Measurements from ENCODE around the gene PDE6A.

PDE6A gene

GRCh38 chr5:149924486-149924885 is 20.1 kb downstream of the PDE6A start:
- DNase-seq, result no peak

DNA sequence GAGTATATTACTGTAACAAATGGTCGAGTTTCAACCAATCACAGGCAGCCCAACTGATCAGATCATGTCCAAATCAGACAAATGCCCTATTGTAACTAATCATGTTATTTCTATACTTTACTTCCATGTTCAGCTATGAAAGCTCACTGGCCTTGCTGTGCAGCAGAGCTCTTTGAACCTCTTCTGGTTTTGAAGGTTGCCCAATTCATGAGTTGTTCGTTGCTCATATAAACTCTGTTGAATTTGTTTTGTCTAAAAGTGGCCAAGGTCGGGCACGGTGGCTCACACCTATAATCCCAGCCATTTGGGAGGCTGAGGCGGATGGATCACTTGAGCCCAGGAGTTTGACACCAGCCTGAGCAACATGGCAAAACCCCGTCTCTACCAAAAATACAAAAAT is 21.6 kb downstream of the PDE6A start:
- DNase-seq, result no peak

DNA sequence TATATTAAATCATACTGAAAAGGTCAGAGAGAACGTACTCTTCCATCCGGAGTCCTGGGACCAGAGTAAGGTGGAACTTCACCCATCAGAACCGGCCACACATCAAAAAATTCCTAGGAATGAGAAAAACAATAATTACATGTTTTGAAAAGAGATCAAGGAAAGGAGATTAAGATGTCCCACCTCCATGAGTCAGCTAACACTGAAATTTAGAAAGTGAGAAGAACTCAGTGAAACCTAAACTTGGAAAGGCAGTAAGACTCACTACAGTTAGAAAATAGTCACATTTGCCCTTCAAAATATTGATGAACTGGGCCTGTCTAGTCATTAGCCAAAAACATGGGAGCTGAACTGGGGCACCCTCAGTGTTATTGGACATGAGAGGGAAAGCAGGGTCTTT is 23.0 kb downstream of the PDE6A start:
- no peak for DNase-seq

DNA sequence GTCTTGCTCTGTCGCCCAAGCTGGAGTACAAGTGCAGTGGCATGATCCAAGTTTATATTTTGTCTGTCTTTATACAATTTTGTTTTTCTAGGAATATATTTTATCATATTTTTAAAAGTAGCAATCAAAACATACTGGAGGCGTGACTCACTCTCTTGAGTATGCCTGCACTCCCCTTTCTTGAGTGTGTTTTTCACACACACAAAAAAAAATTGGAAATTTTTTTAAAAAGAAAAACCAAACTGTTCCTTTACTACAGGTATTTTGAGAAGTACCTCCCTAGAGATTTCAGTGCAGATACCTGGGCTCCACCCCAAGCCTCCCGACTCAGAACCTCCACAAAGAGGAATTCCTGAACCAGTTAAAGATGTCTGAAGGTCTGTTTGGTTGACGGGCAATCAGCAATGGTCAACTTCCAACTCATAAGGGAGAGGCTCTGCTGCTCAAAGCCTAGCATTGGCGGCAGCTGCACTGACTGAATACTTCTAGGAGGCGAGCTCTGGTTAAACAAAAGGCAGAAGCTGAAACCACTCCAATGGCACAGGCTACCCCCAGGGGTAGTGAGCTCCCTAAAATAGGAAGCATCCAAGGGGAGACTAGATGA is 27.4 kb downstream of the PDE6A start:
- peak; percentile 74 for DNase-seq

- peak; percentile 29 for DNase-seq
Measured at GRCh38 chr5:149916334-149917072, 28.1 kb downstream of the PDE6A start.

DNA sequence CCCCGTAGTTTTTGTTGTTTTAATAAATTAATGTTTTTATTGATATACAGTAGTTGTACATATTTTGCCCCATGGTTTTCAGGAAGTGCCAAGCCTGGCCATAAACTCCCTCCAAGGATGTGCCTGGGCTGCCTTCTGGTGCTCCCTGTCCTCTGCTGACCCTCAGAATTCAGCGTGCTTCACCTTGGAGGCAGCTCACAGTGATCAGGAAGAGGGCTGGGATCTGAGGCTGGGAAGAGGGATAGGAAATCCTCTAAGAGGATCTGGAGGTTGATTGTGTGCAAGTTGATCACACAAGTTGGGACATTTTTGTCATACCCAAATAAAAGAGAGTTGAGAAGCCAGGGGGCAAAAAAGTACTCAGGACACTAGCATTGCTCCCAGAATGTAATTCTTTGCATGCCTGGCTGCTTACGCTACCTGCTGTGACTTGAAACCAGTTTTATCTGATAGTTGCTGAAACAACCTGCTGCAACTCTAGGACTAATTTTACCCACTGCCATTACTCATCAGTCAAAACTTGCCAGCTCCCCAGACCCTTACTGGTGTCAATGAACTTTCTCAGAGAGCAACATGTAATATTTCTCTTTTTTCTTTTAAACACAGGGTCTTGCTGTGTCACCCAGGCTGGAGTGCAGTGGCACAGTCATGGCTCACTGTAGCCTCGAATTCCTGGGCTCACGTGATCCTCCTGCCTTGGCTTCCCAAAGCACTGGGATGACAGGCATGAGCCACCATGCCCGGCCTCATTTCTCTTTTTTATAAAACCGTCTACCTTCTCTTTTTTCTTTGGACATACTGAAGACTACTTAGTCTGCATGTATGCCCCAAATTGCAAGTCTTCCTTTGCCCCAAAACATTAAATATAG is 29.0 kb downstream of the PDE6A start:
- DNase-seq, result peak; percentile 62

GRCh38 chr5:149913436-149914419 is 30.9 kb downstream of the PDE6A start:
- no peak for DNase-seq

GRCh38 chr5:149912226-149912871 is 32.2 kb downstream of the PDE6A start:
- DNase-seq, result no peak

- DNase-seq, result no peak
Measured at GRCh38 chr5:149911031-149911430, 33.6 kb downstream of the PDE6A start.

GRCh38 chr5:149907828-149908227 is 36.8 kb downstream of the PDE6A start:
- DNase-seq, result no peak

GRCh38 chr5:149904977-149905376 is 39.6 kb downstream of the PDE6A start:
- DNase-seq, result no peak

GRCh38 chr5:149904293-149904886 is 40.2 kb downstream of the PDE6A start:
- no peak for DNase-seq

GRCh38 chr5:149903404-149903803 is 41.2 kb downstream of the PDE6A start:
- DNase-seq, result no peak

GRCh38 chr5:149902177-149902576 is 42.4 kb downstream of the PDE6A start:
- DNase-seq, result no peak

GRCh38 chr5:149901511-149901910 is 43.1 kb downstream of the PDE6A start:
- no peak for DNase-seq

DNA sequence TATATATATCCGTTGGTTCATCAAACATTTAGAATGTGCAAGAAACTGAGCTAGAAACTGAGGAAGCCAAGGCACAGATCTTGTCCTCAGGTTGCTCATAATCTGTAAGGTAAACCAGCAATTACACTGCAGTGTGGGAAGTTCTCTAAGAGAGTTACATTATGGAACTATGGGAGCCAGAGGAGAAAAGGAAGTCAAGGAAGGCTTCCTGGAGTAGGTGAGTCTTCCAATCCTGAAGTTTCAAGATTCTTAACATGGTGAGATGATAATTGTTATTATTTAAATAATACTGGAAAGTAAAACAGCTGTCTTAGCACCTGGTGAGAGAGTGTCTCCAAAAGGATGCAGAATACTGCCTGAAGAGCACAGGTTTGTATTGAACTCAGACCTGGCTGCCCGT is 44.2 kb downstream of the PDE6A start:
- DNase-seq, result no peak

GRCh38 chr5:149898811-149899210 is 45.8 kb downstream of the PDE6A start:
- no peak for DNase-seq

GRCh38 chr5:149895416-149896345 is 48.9 kb downstream of the PDE6A start:
- DNase-seq, result peak; percentile 23

- DNase-seq, result no peak
Measured at GRCh38 chr5:149894237-149894636, 50.4 kb downstream of the PDE6A start.

DNA sequence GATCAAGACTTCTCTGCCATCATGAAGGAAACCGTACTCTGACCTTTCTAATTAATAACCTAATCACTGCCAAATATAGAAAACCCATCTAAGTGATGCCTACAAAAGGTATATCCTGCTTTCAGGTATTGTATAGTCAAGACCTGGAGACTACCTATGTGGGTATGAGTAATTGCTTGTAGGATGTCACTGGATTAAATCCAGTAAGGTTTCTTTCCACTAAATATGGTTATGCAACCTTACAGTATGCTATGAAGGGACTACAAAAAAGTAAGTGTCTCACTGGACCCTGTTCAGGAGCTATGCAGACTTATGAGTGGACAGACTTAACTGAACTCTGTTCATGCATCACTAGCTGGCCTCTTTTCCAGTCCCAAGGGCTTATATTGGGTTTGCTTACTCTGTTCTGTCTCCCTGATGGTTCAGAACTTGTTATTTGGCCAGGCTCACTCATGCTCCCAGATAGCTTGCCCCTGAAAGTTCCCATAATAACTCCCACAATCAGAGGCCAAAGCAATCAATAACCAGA is 51.1 kb downstream of the PDE6A start:
- DNase-seq, result no peak
